Measurements from ENCODE around the gene H3-3A. TPM values are rescaled to one million over a fixed set of nuclear protein-coding genes. Genes with fewer than 3 reads are reported as not detected.

Gene H3-3A
- 348 TPM for total RNA-seq
- long read RNA-seq, transcript H3F3A-203 (4 exons, 1,088 nt): major isoform, 107 of 110 reads
- long read RNA-seq, partial matches to known transcripts: 0 of 110 reads
- long read RNA-seq, other reads (novel, unspliced or antisense): 2 of 110 reads

GRCh38 chr1:226062558-226063223 lies at the start of gene H3-3A:
H3-3A (plus strand) TSS chr1:226062716; CDS start chr1:226064352, 1,636 bp downstream.
- peak; percentile 100 for DNase-seq (ENCODE audit: missing footprints)
- peak; percentile 94 for ATAC-seq
- intact Hi-C loops (cut with DNase I): loop anchor here (1.0 to 5.0 kb wide), 3 partner anchors 59 to 125 kb away; partner anchors contain the start of genes ACBD3 and SDE2

GRCh38 chr1:226017070-226017469 lies 45.4 kb upstream of the H3-3A start:
- ATAC-seq (no peak), DNase-seq (ENCODE audit: missing footprints) (no peak)
- intact Hi-C loops (cut with DNase I): no loop called here

DNA sequence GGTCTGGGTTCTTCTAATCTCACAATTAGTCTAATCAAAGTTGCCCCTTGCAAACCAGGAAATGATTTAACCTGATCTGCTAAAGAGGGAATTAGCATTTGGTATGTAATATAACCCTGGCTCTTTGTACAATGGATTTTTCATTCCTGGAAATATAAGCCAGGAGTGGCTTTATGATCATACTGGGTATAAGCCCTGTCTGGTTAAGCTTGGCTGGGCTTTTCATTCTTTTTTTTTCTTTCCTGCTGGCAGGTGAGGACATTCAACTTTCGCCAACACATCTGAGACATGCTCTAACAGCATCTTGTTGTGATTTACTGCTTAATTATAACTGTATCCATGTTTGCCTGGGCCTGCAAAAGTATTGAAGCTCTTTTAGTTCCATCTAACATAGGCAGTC lies 42.9 kb upstream of the H3-3A start:
- ATAC-seq: no peak
- intact Hi-C loops (cut with DNase I): no loop called here
- DNase-seq (ENCODE audit: missing footprints): no peak

DNA sequence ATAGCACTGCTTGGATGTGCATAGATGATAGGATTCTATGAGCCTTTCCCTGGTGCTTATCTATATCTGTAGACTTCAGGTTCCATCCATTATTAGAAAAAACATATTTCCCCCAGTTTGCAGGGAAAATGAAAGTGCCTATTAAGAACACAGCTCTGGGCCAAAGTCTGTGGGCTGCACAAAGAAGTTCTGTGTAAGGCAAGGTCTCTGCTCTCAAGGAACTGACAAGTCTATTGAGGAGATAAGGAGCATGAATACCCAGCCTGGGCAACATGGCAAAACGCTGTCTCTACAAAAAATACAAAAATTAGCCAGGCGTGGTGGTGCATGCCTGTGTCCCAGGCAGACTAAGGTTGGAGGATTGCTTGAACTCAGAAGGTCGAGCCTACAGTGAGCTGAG lies 41.1 kb upstream of the H3-3A start:
- intact Hi-C loops (cut with DNase I): no loop called here
- no peak for DNase-seq (ENCODE audit: missing footprints)
- ATAC-seq: no peak

GRCh38 chr1:226021801-226022200 lies 40.7 kb upstream of the H3-3A start:
- ATAC-seq: no peak
- intact Hi-C loops (cut with DNase I): no loop called here

DNA sequence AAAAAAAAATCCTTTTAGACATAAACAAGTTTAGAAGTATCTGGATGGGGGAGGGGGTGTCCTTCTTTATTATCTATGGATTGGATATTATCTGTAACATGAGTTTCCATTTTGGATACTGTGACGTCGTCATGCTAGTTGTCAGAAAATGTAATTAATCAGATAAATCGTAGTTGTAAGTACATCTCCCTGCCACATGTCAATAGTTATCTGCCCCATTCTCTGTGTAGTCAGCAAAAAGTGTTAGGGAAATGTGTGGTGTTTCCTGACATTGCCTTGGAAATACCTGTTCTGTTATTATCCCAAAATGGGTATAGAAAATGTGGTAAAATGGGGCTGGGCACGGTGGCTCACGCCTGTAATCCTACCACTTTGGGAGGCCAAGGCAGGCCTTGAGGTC lies 38.8 kb upstream of the H3-3A start:
- no peak for ATAC-seq
- intact Hi-C loops (cut with DNase I): no loop called here
- no peak for DNase-seq (ENCODE audit: missing footprints)

More at GRCh38 chr1:226021801-226022200, 40.7 kb upstream of the H3-3A start:
- no peak for DNase-seq (ENCODE audit: missing footprints)

DNA sequence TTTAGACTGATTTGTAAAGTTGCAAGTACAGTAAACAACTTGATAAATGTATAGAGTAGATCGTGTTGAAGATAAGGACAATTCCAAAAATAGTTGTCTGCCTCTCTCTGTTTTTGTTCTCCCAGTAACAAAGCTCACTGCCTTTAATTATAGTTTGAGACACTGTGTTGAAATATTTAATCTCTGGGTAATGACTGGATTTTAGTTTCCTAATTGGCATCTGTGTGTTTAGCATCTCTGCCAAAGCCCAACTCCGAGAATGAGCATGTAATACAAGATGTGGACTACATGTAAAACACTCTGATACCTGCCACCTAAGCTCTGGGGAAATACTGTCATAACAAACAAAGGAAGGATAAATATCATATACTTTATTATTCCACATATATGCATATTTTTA lies 35.7 kb upstream of the H3-3A start:
- no peak for DNase-seq (ENCODE audit: missing footprints)
- intact Hi-C loops (cut with DNase I): no loop called here
- no peak for ATAC-seq

GRCh38 chr1:226027538-226028217 lies 34.8 kb upstream of the H3-3A start:
- no peak for ATAC-seq
- no peak for DNase-seq (ENCODE audit: missing footprints)
- intact Hi-C loops (cut with DNase I): no loop called here

GRCh38 chr1:226029093-226029496 lies 33.4 kb upstream of the H3-3A start:
- DNase-seq (ENCODE audit: missing footprints) (peak; percentile 77), ATAC-seq (no peak)
- intact Hi-C loops (cut with DNase I): no loop called here

DNA sequence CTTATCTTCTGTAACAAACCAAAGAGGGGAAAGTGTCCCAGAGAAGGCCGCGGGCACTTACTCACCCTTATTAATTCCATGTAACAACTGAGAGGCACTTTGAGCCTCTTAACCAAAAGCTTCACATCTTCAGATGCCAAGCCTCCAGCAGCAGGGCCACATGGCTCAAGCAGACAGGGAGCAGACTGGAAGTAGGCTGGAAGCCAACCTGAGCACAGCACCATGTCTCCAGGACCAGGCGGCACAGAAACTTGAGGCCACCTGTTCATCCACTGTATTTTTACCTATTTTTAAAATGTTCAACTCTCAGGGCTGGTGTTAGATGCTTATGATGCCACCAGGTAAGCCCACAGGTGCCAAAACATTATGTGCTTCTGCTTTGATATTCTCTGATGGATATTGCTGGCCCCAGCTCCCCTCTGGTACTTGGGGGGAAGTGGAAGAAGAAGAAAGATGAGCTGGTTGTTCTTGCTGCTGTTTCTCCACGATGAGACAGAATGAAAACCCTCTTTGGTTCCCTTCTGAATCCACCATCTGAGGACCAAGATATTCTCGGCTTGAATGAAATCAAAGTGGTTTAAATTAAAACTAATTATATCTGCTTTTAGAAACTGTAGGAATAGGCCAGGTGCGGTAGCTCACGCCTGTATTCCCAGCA lies 32.8 kb upstream of the H3-3A start:
- no peak for DNase-seq (ENCODE audit: missing footprints)
- no peak for ATAC-seq
- intact Hi-C loops (cut with DNase I): no loop called here

GRCh38 chr1:226033582-226033981 lies 28.9 kb upstream of the H3-3A start:
- ATAC-seq: peak; percentile 44
- intact Hi-C loops (cut with DNase I): no loop called here
- DNase-seq (ENCODE audit: missing footprints): no peak

DNA sequence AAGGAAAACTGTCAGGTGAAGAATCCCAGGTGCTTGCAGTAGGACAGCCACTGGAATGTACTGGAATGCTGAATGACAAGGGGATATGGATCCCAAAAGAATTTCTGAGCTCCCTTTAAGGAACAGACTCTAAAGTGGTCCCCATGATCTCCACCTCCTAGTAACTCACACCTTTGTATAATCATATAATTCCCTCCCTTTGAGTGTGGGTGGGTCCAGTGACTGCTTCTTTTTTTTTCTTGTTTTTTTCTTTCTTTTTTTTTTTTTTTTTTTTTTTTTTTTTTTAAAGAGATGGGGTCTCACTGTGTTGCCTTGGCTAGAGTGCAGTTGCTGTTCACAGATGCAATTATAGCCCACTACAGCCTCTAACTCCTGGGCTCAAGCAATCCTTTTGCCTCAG lies 28.5 kb upstream of the H3-3A start:
- ATAC-seq: no peak
- intact Hi-C loops (cut with DNase I): no loop called here

GRCh38 chr1:226034482-226034881 lies 28.0 kb upstream of the H3-3A start:
- peak; percentile 95 for ATAC-seq
- DNase-seq (ENCODE audit: missing footprints): peak; percentile 93
- intact Hi-C loops (cut with DNase I): no loop called here

More for the DNA sequence above, 28.5 kb upstream of the H3-3A start:
- DNase-seq (ENCODE audit: missing footprints): no peak

- ATAC-seq (no peak), DNase-seq (ENCODE audit: missing footprints) (no peak)
- intact Hi-C loops (cut with DNase I): no loop called here
Measured at GRCh38 chr1:226035915-226036314, 26.6 kb upstream of the H3-3A start.

- intact Hi-C loops (cut with DNase I): no loop called here
- ATAC-seq (no peak), DNase-seq (ENCODE audit: missing footprints) (no peak)
Measured at GRCh38 chr1:226038661-226039060, 23.9 kb upstream of the H3-3A start.

DNA sequence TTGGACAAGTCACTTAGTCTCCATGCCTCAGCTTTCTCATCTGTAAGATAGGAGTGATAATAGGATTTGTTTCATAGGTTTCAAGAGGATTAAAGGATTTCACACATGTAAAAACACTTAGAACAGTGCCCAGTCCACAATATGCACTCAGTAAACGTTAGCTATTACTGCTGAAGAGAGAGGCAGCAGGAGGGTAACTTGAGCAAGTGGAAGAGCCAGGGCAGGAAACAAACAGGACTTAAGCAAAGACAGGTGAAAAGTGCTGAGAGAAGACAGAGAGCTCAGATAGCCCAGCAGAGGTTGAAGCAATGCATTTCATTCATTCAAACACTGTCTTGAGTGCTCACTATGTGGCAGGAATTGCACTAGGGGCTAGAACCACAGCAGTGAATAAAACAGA lies 21.1 kb upstream of the H3-3A start:
- DNase-seq (ENCODE audit: missing footprints): no peak
- intact Hi-C loops (cut with DNase I): no loop called here
- ATAC-seq: no peak

DNA sequence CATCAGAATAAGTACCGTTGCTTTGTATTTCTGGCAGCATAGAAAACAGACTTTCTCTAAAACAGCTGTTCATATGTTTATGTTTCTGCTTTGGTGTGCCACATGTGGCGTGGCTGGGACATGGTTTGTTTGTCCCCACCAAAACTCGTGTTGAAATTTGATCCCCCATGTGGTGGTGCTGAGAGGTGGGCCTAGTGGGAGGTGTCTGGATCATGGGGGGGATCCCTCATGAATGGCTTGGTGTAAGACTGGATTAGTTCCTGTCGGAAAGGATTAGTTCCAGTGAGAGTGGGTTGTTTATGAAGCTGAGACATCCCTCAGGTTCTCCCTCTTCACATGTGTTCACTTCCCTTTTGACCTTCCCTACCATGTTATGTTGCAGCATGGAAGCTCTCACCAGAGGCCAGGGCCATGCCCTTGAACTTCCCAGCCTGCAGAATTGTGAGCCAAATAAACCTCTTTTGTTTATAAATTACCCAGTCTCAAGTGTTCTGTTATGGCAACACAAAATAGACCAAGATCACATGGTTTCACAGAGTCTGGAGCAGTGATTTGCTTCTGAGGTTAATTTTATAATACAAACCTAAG lies 17.9 kb upstream of the H3-3A start:
- intact Hi-C loops (cut with DNase I): no loop called here
- ATAC-seq: no peak
- DNase-seq (ENCODE audit: missing footprints): no peak

GRCh38 chr1:226046240-226046639 lies 16.3 kb upstream of the H3-3A start:
- DNase-seq (ENCODE audit: missing footprints): no peak
- intact Hi-C loops (cut with DNase I): no loop called here
- no peak for ATAC-seq

GRCh38 chr1:226047495-226047894 lies 15.0 kb upstream of the H3-3A start:
- DNase-seq (ENCODE audit: missing footprints): no peak
- ATAC-seq: no peak
- intact Hi-C loops (cut with DNase I): no loop called here
